B cell (primary cell): Measurements from ENCODE around the gene SPATA7. TPM values are rescaled to one million over a fixed set of nuclear protein-coding genes. Genes with fewer than 3 reads are reported as not detected.

Experiments used
- ATAC-seq: fragments of 200-7000 bp; cut with Tn5 transposase; one replicate; pipeline ENCODE4 v1.10.0; 2021; ENCODE audit warnings: low read depth, mild to moderate bottlenecking, moderate number of reproducible peaks, moderate library complexity
- CTCF ChIA-PET: fragments of 350-600 bp; sonication (Branson Sonifier 250); formaldehyde crosslinking; loops from one replicate; lab custom pipeline; 2021; ENCODE audit warnings: antibody characterized with exemption, inconsistent platforms; lab: Charles Lee
- POLR2A ChIA-PET: fragments of 350-600 bp; sonication (Branson Sonifier 250); formaldehyde crosslinking; loops from one replicate; lab custom pipeline; 2021; ENCODE audit warnings: antibody characterized with exemption; lab: Charles Lee
- DNase-seq: peaks from one replicate; pipeline ENCODE4 v3.0.0; 2013
- H2AFZ ChIP-seq: 2 replicates; pipeline ENCODE4 v1.6.1; 2012; ENCODE audit warnings: mild to moderate bottlenecking, low read depth, low read length; ENCODE audit not compliant: insufficient read depth, poor library complexity, severe bottlenecking
- H3K27ac ChIP-seq, 2 donors: 1 replicate in 1 of 2; 2 replicates in 1 of 2; pipeline ENCODE4 v1.5.1; 2012 to 2013; ENCODE audit warnings: low read length in 2 of 2, mild to moderate bottlenecking in 2 of 2, moderate library complexity in 1 of 2
- H3K27me3 ChIP-seq, 4 experiments: fragments of 200-600 bp in 1 of 4; sonication (generic) in 1 of 4; replicated peaks in 1 of 4; 1 replicate in 2 of 4; 2 replicates in 2 of 4; pipeline versions ENCODE4 v1.6.1 to v1.7.0; 2013 to 2016; ENCODE audit warnings: low read length in 3 of 4, mild to moderate bottlenecking in 2 of 4, mixed read lengths in 1 of 4, moderate library complexity in 1 of 4; ENCODE audit not compliant: insufficient read depth in 4 of 4, control insufficient read depth in 3 of 4; ENCODE audit errors: control extremely low read depth in 1 of 4
- H3K36me3 ChIP-seq, 2 experiments: replicated peaks in 1 of 2; 1 replicate in 1 of 2; 2 replicates in 1 of 2; pipeline versions ENCODE4 v1.6.1 to v1.7.1; 2013; ENCODE audit warnings: low read length in 1 of 2; ENCODE audit not compliant: insufficient read depth in 2 of 2, control insufficient read depth in 1 of 2; ENCODE audit errors: control extremely low read depth in 1 of 2, extremely low read depth in 1 of 2
- H3K4me1 ChIP-seq, 2 donors: fragments of 200-600 bp in 1 of 2; sonication (generic) in 1 of 2; 1 replicate in 1 of 2; 2 replicates in 1 of 2; pipeline versions ENCODE4 v1.5.1 to v1.6.1; 2013 to 2017; ENCODE audit warnings: low read length in 2 of 2; ENCODE audit not compliant: control insufficient read depth in 2 of 2, insufficient read depth in 2 of 2
- H3K4me2 ChIP-seq: replicated peaks from 2 replicates; pipeline ENCODE3; 2012; ENCODE audit warnings: mild to moderate bottlenecking, low read depth, low read length; ENCODE audit not compliant: poor library complexity, severe bottlenecking
- H3K4me3 ChIP-seq, 5 experiments: fragments of 200-600 bp in 1 of 5; sonication (generic) in 1 of 5; 1 replicate in 3 of 5; 2 replicates in 2 of 5; pipeline versions ENCODE4 v1.5.1 to v1.7.0; 2011 to 2016; ENCODE audit warnings: low read length in 4 of 5, mild to moderate bottlenecking in 4 of 5, low read depth in 2 of 5, control low read depth in 1 of 5, moderate library complexity in 1 of 5; ENCODE audit not compliant: insufficient read depth in 1 of 5; ENCODE audit errors: control extremely low read depth in 1 of 5, extremely low read depth in 1 of 5
- H3K79me2 ChIP-seq: fragments of 200-600 bp; sonication (generic); one replicate; pipeline ENCODE4 v1.6.0; 2016; ENCODE audit warnings: low read length; ENCODE audit not compliant: control insufficient read depth, insufficient read depth
- H3K9ac ChIP-seq: fragments of 200-600 bp; sonication (generic); 2 replicates; pipeline ENCODE4 v1.6.1; 2017; ENCODE audit warnings: mild to moderate bottlenecking, low read length, moderate library complexity
- H3K9me3 ChIP-seq, 3 donors: one replicate each; pipeline versions ENCODE4 v1.6.1 to v1.7.1; 2013; ENCODE audit warnings: low read length in 2 of 3; ENCODE audit not compliant: control insufficient read depth in 2 of 3, insufficient read depth in 1 of 3; ENCODE audit errors: control extremely low read depth in 1 of 3
- H4K20me1 ChIP-seq: 2 replicates; pipeline ENCODE4 v1.6.0; 2012; ENCODE audit warnings: mild to moderate bottlenecking, low read length; ENCODE audit not compliant: insufficient read depth, control insufficient read depth, poor library complexity, severe bottlenecking
- H3K27ac Mint-ChIP-seq: one replicate; pipeline ENCODE4 v1.8.0; 2021; ENCODE audit warnings: mixed read lengths
- H3K27me3 Mint-ChIP-seq: one replicate; pipeline ENCODE4 v1.8.0; 2021; ENCODE audit warnings: mixed read lengths
- H3K4me1 Mint-ChIP-seq: one replicate; pipeline ENCODE4 v1.8.0; 2021; ENCODE audit warnings: mixed read lengths
- H3K4me3 Mint-ChIP-seq: one replicate; pipeline ENCODE4 v1.8.0; 2021; ENCODE audit warnings: mixed read lengths
- H3K9me3 Mint-ChIP-seq: one replicate; pipeline ENCODE4 v1.8.0; 2022; ENCODE audit warnings: mixed read lengths; ENCODE audit not compliant: insufficient read depth
- CTCF ChIP-seq: fragments of 200-600 bp; IDR thresholded peaks from one replicate; pipeline ENCODE4 v1.8.0; 2022; ENCODE audit warnings: antibody characterized with exemption, mild to moderate bottlenecking
- EZH2 ChIP-seq: IDR thresholded peaks from 2 replicates; pipeline ENCODE4 v1.6.1; 2012; ENCODE audit warnings: borderline replicate concordance, low read depth, mild to moderate bottlenecking, moderate library complexity, low read length; ENCODE audit not compliant: insufficient read depth, poor library complexity, severe bottlenecking
- WGBS: methylation state at CpG from one replicate; pipeline ENCODE4 v1.1.5; 2013; ENCODE audit warnings: missing lambda C conversion rate; ENCODE audit not compliant: insufficient coverage; 5-methylcytosine and 5-hydroxymethylcytosine counted together
- intact Hi-C: fragments of 100-400 bp; cut with micrococcal nuclease; formaldehyde crosslinking; loops from one replicate; pipeline ENCODE4 v1.10.0; 2022
- polyA plus RNA-seq: library from polyadenylated mRNA; depleted of rRNA; stranded (reverse); fragments of >200 nt; gene quantifications from 2 replicates; pipeline ENCODE4 v1.2.3, GENCODE V29; 2012
- total RNA-seq, 2 donors: library from RNA; stranded (reverse); fragments of 120-200 nt in 1 of 2; gene quantifications; 1 replicate in 1 of 2; 2 replicates in 1 of 2; pipeline versions ENCODE4 v1.2.3 to v1.2.4, GENCODE V29; 2013 to 2022

The SPATA7 gene
- total and polyA plus RNA-seq, 2 donors (not counting 1 experiment from before 2014, with no cell fraction given): 0.86 to 3.2 TPM

- intact Hi-C loops: no loop called here
- Histone ChIP-seq H3K4me1 (no peaks in the 10 kb centered on the region), H3K4me3 (no peak overlapping the region), H3K9ac (no peak overlapping the region), H3K27me3 (peaks cover 0 to 6% (median 1%) of the 10 kb centered on the region in 4 experiments), H3K79me2 (no peaks in the 10 kb centered on the region), H3K27ac (no peak overlapping the region), H2AFZ (no peak overlapping the region), H4K20me1 (no peaks in the 10 kb centered on the region), H3K4me2 (no peak overlapping the region), H3K36me3 (no peaks in the 10 kb centered on the region), H3K9me3 (peaks cover 0 to 10% (median 0%) of the 10 kb centered on the region in 3 donors)
- H3K4me3 Mint-ChIP-seq: no peak overlapping the region
- H3K9me3 Mint-ChIP-seq: no peaks in the 10 kb centered on the region
- H3K27me3 Mint-ChIP-seq: peaks cover 23% of the 10 kb centered on the region
- POLR2A ChIA-PET: no interaction called here
- DNase-seq: no peak
- TF ChIP-seq CTCF (no peak), EZH2 (no peak)
- no peaks in the 10 kb centered on the region for H3K4me1 Mint-ChIP-seq
- CTCF ChIA-PET: no interaction called here
- 88% methylated on average over 2 of the region's 3 CpGs for WGBS
- ATAC-seq: no peak
- no peak overlapping the region for H3K27ac Mint-ChIP-seq
Measured at GRCh38 chr14:88482524-88482923, 97.1 kb downstream of the SPATA7 start.

Other genes starting within 250 kb of the SPATA7 start
- gene KCNK10, start 62.4 kb upstream of the SPATA7 start, total RNA-seq: 0.20 and 0.34 TPM in 2 replicates
- not detected in 2 replicates for gene KCNK10, start 62.4 kb upstream of the SPATA7 start, polyA plus RNA-seq
- gene PTPN21, start 169.3 kb downstream of the SPATA7 start, total RNA-seq: not detected in 2 replicates
- gene PTPN21, start 169.3 kb downstream of the SPATA7 start, polyA plus RNA-seq: not detected in 2 replicates
- gene ZC3H14, start 177.4 kb downstream of the SPATA7 start, total RNA-seq: 47.0 and 48.0 TPM in 2 replicates
- gene ZC3H14, start 177.4 kb downstream of the SPATA7 start, polyA plus RNA-seq: 21.2 and 31.1 TPM in 2 replicates